Measurements from ENCODE around the gene HOMER2. TPM values are rescaled to one million over a fixed set of nuclear protein-coding genes. Genes with fewer than 3 reads are reported as not detected.

The HOMER2 gene
- total and polyA plus RNA-seq, 2 donors (not counting 1 experiment from before 2014, with no cell fraction given), result 1.1 to 9.9 TPM

- TF ChIP-seq CTCF (conservative IDR thresholded peaks at IDR 0.05 in 1 of 2, IDR thresholded peaks at IDR 0.05 in 1 of 2; ENCODE audit: low read depth in 1 of 2, low read length in 2 of 2), result no peak
- no peak for TF ChIP-seq EZH2 (IDR thresholded peaks at IDR 0.05; ENCODE audit: low read length, missing control alignments)
- Histone ChIP-seq H2AFZ (ENCODE audit: low read length) (no peak overlapping the region), H3K36me3 (ENCODE audit: control insufficient read depth, insufficient read depth, low read length) (no peaks in the 10 kb centered on the region), H3K27me3 (ENCODE audit: control insufficient read depth, insufficient read depth, low read length) (no peaks in the 10 kb centered on the region), H3K9ac (ENCODE audit: insufficient read depth, low read length) (no peak overlapping the region), H3K79me2 (ENCODE audit: control insufficient read depth, insufficient read depth, low read length) (no peaks in the 10 kb centered on the region), H3K4me3 (replicated peaks in 1 of 4; ENCODE audit: control extremely low read depth in 1 of 4, insufficient read depth in 1 of 4, low read depth in 3 of 4, low read length in 4 of 4) (no peak overlapping the region), H4K20me1 (ENCODE audit: control insufficient read depth, extremely low read depth, insufficient read depth, low read length) (no peaks in the 10 kb centered on the region), H3K4me1 (ENCODE audit: control insufficient read depth, extremely low read depth, insufficient read depth, low read length) (no peaks in the 10 kb centered on the region), H3K4me2 (ENCODE audit: extremely low read depth, insufficient read depth, low read length) (no peak overlapping the region), H3K9me3 (ENCODE audit: control insufficient read depth, insufficient read depth, low read depth, low read length) (no peaks in the 10 kb centered on the region), H3K27ac (ENCODE audit: insufficient read depth, low read length) (no peak overlapping the region)
- no peak for DNase-seq (ENCODE audit: low read depth in 2 of 2)
Observed at GRCh38 chr15:82922737-82923136, 29.8 kb downstream of the HOMER2 start.

- Histone ChIP-seq H3K36me3 (ENCODE audit: control insufficient read depth, insufficient read depth, low read length) (no peaks in the 10 kb centered on the region), H2AFZ (ENCODE audit: low read length) (no peak overlapping the region), H3K27me3 (ENCODE audit: control insufficient read depth, insufficient read depth, low read length) (no peaks in the 10 kb centered on the region), H3K4me3 (replicated peaks in 1 of 4; ENCODE audit: control extremely low read depth in 1 of 4, insufficient read depth in 1 of 4, low read depth in 3 of 4, low read length in 4 of 4) (no peak overlapping the region), H3K9me3 (ENCODE audit: control insufficient read depth, insufficient read depth, low read depth, low read length) (no peaks in the 10 kb centered on the region), H3K27ac (ENCODE audit: insufficient read depth, low read length) (no peak overlapping the region), H3K4me2 (ENCODE audit: extremely low read depth, insufficient read depth, low read length) (no peak overlapping the region), H4K20me1 (ENCODE audit: control insufficient read depth, extremely low read depth, insufficient read depth, low read length) (no peaks in the 10 kb centered on the region), H3K9ac (ENCODE audit: insufficient read depth, low read length) (no peak overlapping the region), H3K79me2 (ENCODE audit: control insufficient read depth, insufficient read depth, low read length) (no peaks in the 10 kb centered on the region), H3K4me1 (ENCODE audit: control insufficient read depth, extremely low read depth, insufficient read depth, low read length) (no peaks in the 10 kb centered on the region)
- no peak for TF ChIP-seq EZH2 (IDR thresholded peaks at IDR 0.05; ENCODE audit: low read length, missing control alignments)
- TF ChIP-seq CTCF (conservative IDR thresholded peaks at IDR 0.05 in 1 of 2, IDR thresholded peaks at IDR 0.05 in 1 of 2; ENCODE audit: low read depth in 1 of 2, low read length in 2 of 2), result no peak
- no peak for DNase-seq (ENCODE audit: low read depth in 2 of 2)
Observed at GRCh38 chr15:82921939-82922338, 30.6 kb downstream of the HOMER2 start.

GRCh38 chr15:82921242-82921641, 31.3 kb downstream of the HOMER2 start:
- H3K27ac ChIP-seq (ENCODE audit: insufficient read depth, low read length), result no peak overlapping the region

More at GRCh38 chr15:82921242-82921641, 31.3 kb downstream of the HOMER2 start:
- H4K20me1 ChIP-seq (ENCODE audit: control insufficient read depth, extremely low read depth, insufficient read depth, low read length), result no peaks in the 10 kb centered on the region
- TF ChIP-seq EZH2 (IDR thresholded peaks at IDR 0.05; ENCODE audit: low read length, missing control alignments) (no peak), CTCF (conservative IDR thresholded peaks at IDR 0.05 in 1 of 2, IDR thresholded peaks at IDR 0.05 in 1 of 2; ENCODE audit: low read depth in 1 of 2, low read length in 2 of 2) (no peak)
- DNase-seq (ENCODE audit: low read depth in 2 of 2), result no peak
- H3K9me3 ChIP-seq (ENCODE audit: control insufficient read depth, insufficient read depth, low read depth, low read length), result no peaks in the 10 kb centered on the region
- H3K27me3 ChIP-seq (ENCODE audit: control insufficient read depth, insufficient read depth, low read length), result no peaks in the 10 kb centered on the region
- H2AFZ ChIP-seq (ENCODE audit: low read length), result no peak overlapping the region
- no peaks in the 10 kb centered on the region for H3K36me3 ChIP-seq (ENCODE audit: control insufficient read depth, insufficient read depth, low read length)
- no peak overlapping the region for H3K4me2 ChIP-seq (ENCODE audit: extremely low read depth, insufficient read depth, low read length)
- no peaks in the 10 kb centered on the region for H3K79me2 ChIP-seq (ENCODE audit: control insufficient read depth, insufficient read depth, low read length)
- no peak overlapping the region for H3K4me3 ChIP-seq (replicated peaks in 1 of 4; ENCODE audit: control extremely low read depth in 1 of 4, insufficient read depth in 1 of 4, low read depth in 3 of 4, low read length in 4 of 4)
- no peaks in the 10 kb centered on the region for H3K4me1 ChIP-seq (ENCODE audit: control insufficient read depth, extremely low read depth, insufficient read depth, low read length)
- no peak overlapping the region for H3K9ac ChIP-seq (ENCODE audit: insufficient read depth, low read length)

Data from fibroblast of lung (primary cell).